GM10266 (cell line): ENCODE results near the gene CRHR2.

Experiments used
- DNase-seq: peaks from one replicate; pipeline ENCODE4 v3.0.0; 2012; ENCODE audit errors: extremely low spot score
- TF ChIP-seq, protein P1 (sequence below): IDR thresholded peaks from 2 replicates; pipeline ENCODE4 v1.5.1; 2012; ENCODE audit warnings: mild to moderate bottlenecking, low read depth; ENCODE audit not compliant: control insufficient read depth, insufficient read depth; ENCODE audit errors: missing control alignments

The CRHR2 gene

GRCh38 chr7:30698481-30698880 lies 16.2 kb upstream of the CRHR2 start:
- TF ChIP-seq, protein P1, sequence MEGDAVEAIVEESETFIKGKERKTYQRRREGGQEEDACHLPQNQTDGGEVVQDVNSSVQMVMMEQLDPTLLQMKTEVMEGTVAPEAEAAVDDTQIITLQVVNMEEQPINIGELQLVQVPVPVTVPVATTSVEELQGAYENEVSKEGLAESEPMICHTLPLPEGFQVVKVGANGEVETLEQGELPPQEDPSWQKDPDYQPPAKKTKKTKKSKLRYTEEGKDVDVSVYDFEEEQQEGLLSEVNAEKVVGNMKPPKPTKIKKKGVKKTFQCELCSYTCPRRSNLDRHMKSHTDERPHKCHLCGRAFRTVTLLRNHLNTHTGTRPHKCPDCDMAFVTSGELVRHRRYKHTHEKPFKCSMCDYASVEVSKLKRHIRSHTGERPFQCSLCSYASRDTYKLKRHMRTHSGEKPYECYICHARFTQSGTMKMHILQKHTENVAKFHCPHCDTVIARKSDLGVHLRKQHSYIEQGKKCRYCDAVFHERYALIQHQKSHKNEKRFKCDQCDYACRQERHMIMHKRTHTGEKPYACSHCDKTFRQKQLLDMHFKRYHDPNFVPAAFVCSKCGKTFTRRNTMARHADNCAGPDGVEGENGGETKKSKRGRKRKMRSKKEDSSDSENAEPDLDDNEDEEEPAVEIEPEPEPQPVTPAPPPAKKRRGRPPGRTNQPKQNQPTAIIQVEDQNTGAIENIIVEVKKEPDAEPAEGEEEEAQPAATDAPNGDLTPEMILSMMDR: no peak
- no peak for DNase-seq

DNA sequence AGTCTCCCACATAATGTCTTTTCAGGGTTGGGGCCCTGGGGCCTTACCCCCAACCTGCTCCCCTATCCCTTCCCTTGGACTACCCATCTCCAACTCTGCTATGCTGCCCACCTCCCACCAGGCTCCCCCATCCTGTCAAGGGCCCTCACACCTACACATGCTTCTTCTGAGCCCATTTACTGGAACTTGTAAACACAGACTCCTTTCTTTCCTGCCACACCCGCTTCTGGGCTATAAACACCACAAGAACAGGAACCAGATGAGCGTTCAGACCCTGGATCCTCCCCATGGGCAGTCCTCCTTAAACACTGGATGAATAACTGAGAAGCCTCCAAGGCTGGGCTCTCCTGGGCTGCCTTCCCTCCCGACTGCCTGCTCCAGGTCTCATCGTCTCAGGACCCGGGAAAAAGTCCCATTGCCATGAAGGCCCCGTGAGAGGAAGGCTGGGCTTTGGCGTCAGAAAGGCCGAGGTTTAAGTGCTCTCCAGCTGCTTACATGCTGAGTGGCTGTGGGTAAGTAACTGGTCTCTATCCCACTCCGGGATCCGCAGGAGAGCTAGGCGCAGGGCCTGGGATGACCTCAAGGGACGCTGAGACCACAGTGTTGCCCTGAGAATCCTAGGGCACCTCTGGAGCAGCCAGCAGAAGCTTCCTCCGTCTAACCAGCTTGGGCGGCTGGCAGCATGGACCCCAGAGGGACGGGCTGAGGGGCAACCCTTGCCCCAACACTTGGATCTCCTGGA lies 15.6 kb upstream of the CRHR2 start:
- TF ChIP-seq, protein P1: no peak
- DNase-seq: no peak

DNA sequence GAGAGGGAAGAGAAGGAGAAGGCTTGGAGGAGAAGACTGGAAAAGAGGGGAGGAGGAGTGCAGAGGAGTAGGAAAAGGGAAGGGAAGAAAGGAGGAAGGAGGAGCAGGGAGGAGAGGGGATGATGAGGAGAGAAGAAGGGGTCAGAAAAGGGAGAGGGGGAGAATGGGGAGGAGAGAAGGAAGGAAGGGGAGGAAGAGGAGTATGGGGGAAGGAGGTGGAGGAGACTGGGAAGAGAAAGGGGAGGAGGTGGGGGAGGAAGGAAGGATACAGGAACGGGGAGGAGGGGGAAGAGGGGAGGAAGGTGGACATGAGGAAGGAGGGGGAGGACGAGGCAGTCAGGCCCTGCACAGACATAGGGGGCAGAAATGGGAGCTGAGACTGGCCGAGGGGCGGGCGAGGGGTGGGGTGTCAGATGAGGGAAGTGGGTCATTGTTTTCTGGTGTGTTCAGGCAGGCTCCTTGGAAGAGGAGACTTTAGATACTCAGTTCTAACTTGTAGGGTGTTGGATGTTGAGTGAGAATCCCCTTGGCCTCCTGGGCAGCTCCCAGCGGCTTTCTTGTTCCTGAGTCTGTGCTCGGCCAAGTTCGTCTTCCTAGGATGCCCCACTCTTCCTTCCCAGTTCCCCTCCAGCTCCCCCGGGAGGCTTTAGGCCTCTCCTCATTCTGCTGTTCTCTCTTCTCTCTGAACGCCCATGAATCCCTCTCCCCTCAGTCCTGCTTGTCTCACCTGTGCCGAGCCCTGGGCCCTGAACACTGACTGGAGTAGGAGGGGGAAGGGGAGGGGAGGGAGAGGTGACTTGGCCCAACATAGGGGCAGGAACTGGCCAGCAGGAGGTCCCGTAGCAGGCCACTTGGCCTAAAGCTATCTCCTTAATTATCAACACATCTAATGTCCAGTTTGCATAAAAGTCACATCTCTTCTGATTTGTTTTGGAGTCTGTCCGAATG lies 12.8 kb upstream of the CRHR2 start:
- TF ChIP-seq, protein P1: no peak
- no peak for DNase-seq

- TF ChIP-seq, protein P1: no peak
- DNase-seq: no peak
Measured at GRCh38 chr7:30694218-30694745, 12.0 kb upstream of the CRHR2 start.

GRCh38 chr7:30692882-30693281 lies 10.6 kb upstream of the CRHR2 start:
- DNase-seq: no peak
- TF ChIP-seq, protein P1: no peak

GRCh38 chr7:30692438-30692837 lies 10.2 kb upstream of the CRHR2 start:
- TF ChIP-seq, protein P1: no peak
- DNase-seq: no peak

DNA sequence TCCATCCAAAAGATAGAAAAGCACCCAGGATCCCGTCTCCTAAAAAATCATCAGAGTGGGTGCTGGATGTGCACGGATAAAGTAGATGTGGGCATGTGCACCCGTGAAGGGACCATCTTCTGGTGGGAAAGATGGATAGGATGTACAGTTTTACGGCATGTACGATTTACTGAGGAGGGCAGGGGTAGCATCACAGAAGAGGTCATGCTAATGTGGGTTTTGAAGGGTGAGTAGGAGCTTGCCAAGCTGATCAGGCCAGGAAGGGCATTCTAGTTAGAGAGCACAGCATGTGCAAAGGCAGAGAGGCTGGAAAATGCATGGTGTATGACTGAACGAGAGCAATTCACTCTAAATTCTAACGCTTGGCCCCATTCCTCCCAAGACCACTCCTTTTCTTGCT lies 7.8 kb upstream of the CRHR2 start:
- TF ChIP-seq, protein P1: no peak
- DNase-seq: no peak
